Mucosa of rectum (tissue), 2 donors: ENCODE measurements around the gene USO1.
"Not testable (repeated sequence)": the region's sequence is repeated elsewhere in the genome, so short reads cannot be mapped to it uniquely, and the experiment has no call there.

Experiments
- H3K27ac ChIP-seq, 2 donors: one replicate each; pipeline ENCODE4 v1.7.0; 2013; ENCODE audit warnings: inconsistent platforms in 2 of 2, low read depth in 2 of 2, low read length in 2 of 2
- H3K27me3 ChIP-seq, 2 donors: one replicate each; pipeline ENCODE4 v1.7.0; 2013; ENCODE audit warnings: low read length in 2 of 2; ENCODE audit not compliant: control insufficient read depth in 2 of 2, insufficient read depth in 2 of 2
- H3K36me3 ChIP-seq, 2 donors: one replicate each; pipeline ENCODE4 v1.7.0; 2013; ENCODE audit warnings: low read length in 2 of 2; ENCODE audit not compliant: control insufficient read depth in 2 of 2, insufficient read depth in 2 of 2
- H3K4me1 ChIP-seq, 2 donors: one replicate each; pipeline ENCODE4 v1.7.0; 2013; ENCODE audit warnings: low read length in 2 of 2, mild to moderate bottlenecking in 1 of 2; ENCODE audit not compliant: control insufficient read depth in 2 of 2, insufficient read depth in 2 of 2
- H3K4me3 ChIP-seq, 2 donors: one replicate each; pipeline ENCODE4 v1.7.0; 2013; ENCODE audit warnings: low read length in 2 of 2
- H3K9ac ChIP-seq, 2 donors: one replicate each; pipeline ENCODE4 v1.7.0; 2013; ENCODE audit warnings: low read length in 2 of 2, low read depth in 1 of 2, mild to moderate bottlenecking in 1 of 2
- H3K9me3 ChIP-seq, 2 donors: one replicate each; pipeline ENCODE4 v1.7.0; 2013; ENCODE audit warnings: low read length in 2 of 2; ENCODE audit not compliant: control insufficient read depth in 2 of 2
- donor health status: healthy.
- donor health status: Normal muscosa, but diverticular disease.

Gene USO1

GRCh38 chr4:75724066-75724866, at the start of gene USO1:
Gene USO1, plus strand, starts transcription at chr4:75724577. Its CDS starts 243 bp downstream, at chr4:75724820.
- Histone ChIP-seq H3K4me3 (peak within 1 kb of the TSS; percentile 97 to 100), H3K9me3 (no peaks in the 10 kb centered on the region), H3K36me3 (no peaks in the 10 kb centered on the region), H3K4me1 (peaks cover 14 to 17% of the 10 kb centered on the region in 2 donors), H3K27ac (peak within 1 kb of the TSS; percentile 99), H3K9ac (peak within 1 kb of the TSS; percentile 100), H3K27me3 (no peaks in the 10 kb centered on the region)

GRCh38 chr4:75675004-75675531, 49.3 kb upstream of the USO1 start:
- Histone ChIP-seq H3K9me3 (no peaks in the 10 kb centered on the region), H3K4me3 (no peak overlapping the region), H3K36me3 (no peaks in the 10 kb centered on the region), H3K4me1 (peaks cover 19 to 21% of the 10 kb centered on the region in 2 donors), H3K27me3 (no peaks in the 10 kb centered on the region), H3K9ac (no peak overlapping the region), H3K27ac (peak overlapping the region; percentile 49 to 67)

GRCh38 chr4:75678473-75678872, 45.9 kb upstream of the USO1 start:
- H3K27me3 ChIP-seq: no peaks in the 10 kb centered on the region
- no peaks in the 10 kb centered on the region for H3K36me3 ChIP-seq
- H3K27ac ChIP-seq: no peak overlapping the region
- no peaks in the 10 kb centered on the region for H3K9me3 ChIP-seq
- H3K4me3 ChIP-seq: no peak overlapping the region
- H3K4me1 ChIP-seq: peaks cover 9 to 13% of the 10 kb centered on the region in 2 donors
- no peak overlapping the region for H3K9ac ChIP-seq

- Histone ChIP-seq H3K9ac (no peak overlapping the region), H3K4me3 (no peak overlapping the region), H3K36me3 (no peaks in the 10 kb centered on the region), H3K27ac (no peak overlapping the region), H3K4me1 (peaks cover 4 to 13% of the 10 kb centered on the region in 2 donors), H3K9me3 (no peaks in the 10 kb centered on the region), H3K27me3 (no peaks in the 10 kb centered on the region)
These were observed 45.4 kb upstream of the USO1 start for GRCh38 chr4:75678965-75679364.

GRCh38 chr4:75679876-75680575, 44.4 kb upstream of the USO1 start:
- Histone ChIP-seq H3K4me1 (peaks cover 0 to 6% of the 10 kb centered on the region in 2 donors), H3K9ac (no peak overlapping the region), H3K4me3 (no peak overlapping the region), H3K9me3 (no peaks in the 10 kb centered on the region), H3K27ac (no peak overlapping the region), H3K27me3 (no peaks in the 10 kb centered on the region), H3K36me3 (no peaks in the 10 kb centered on the region)

- H3K9me3 ChIP-seq: no peaks in the 10 kb centered on the region
- no peak overlapping the region for H3K4me3 ChIP-seq
- H3K9ac ChIP-seq: no peak overlapping the region
- H3K27me3 ChIP-seq: no peaks in the 10 kb centered on the region
- H3K36me3 ChIP-seq: no peaks in the 10 kb centered on the region
- H3K27ac ChIP-seq: no peak overlapping the region
- peaks cover 0 to 3% of the 10 kb centered on the region in 2 donors for H3K4me1 ChIP-seq
These were observed 40.8 kb upstream of the USO1 start for GRCh38 chr4:75683482-75684155.

GRCh38 chr4:75685546-75686189, 38.7 kb upstream of the USO1 start:
- no peaks in the 10 kb centered on the region for H3K36me3 ChIP-seq
- H3K27ac ChIP-seq: no peak overlapping the region

GRCh38 chr4:75686346-75686745, 38.0 kb upstream of the USO1 start:
- Histone ChIP-seq H3K4me1 (peaks cover 0 to 3% of the 10 kb centered on the region in 2 donors), H3K9me3 (no peaks in the 10 kb centered on the region), H3K27ac (no peak overlapping the region), H3K4me3 (no peak overlapping the region), H3K9ac (no peak overlapping the region), H3K36me3 (no peaks in the 10 kb centered on the region), H3K27me3 (no peaks in the 10 kb centered on the region)

More at GRCh38 chr4:75685546-75686189, 38.7 kb upstream of the USO1 start:
- H3K4me3 ChIP-seq: no peak overlapping the region
- H3K27me3 ChIP-seq: no peaks in the 10 kb centered on the region
- no peak overlapping the region for H3K9ac ChIP-seq
- H3K4me1 ChIP-seq: peaks cover 0 to 3% of the 10 kb centered on the region in 2 donors
- no peaks in the 10 kb centered on the region for H3K9me3 ChIP-seq

- not testable (repeated sequence) for H3K9me3 ChIP-seq, H3K4me3 ChIP-seq, H3K36me3 ChIP-seq, H3K27me3 ChIP-seq, H3K27ac ChIP-seq, H3K4me1 ChIP-seq, H3K9ac ChIP-seq
These were observed 37.3 kb upstream of the USO1 start for GRCh38 chr4:75687125-75687524.
